ENCODE results near the gene IL3RA.
"Not testable (repeated sequence)": the region's sequence is repeated elsewhere in the genome, so short reads cannot be mapped to it uniquely, and the experiment has no call there.

IL3RA gene

GRCh38 chrX:1297591-1297990 is 39.0 kb upstream of the IL3RA start:
- no CpG with 5 or more reads among the region's 8 CpGs for WGBS (ENCODE audit: insufficient coverage)
- DNase-seq; CTCF ChIA-PET; H3K27ac ChIP-seq (ENCODE audit: insufficient read depth in 1 of 2, low read depth in 1 of 2, low read length in 2 of 2, poor library complexity in 1 of 2, severe bottlenecking in 2 of 2); H3K4me1 ChIP-seq (ENCODE audit: control extremely low read depth in 1 of 4, control insufficient read depth in 4 of 4, insufficient read depth in 4 of 4, low read length in 3 of 4); H3K4me3 ChIP-seq (ENCODE audit: control insufficient read depth in 1 of 7, extremely low read depth in 1 of 7, insufficient read depth in 4 of 7, low read depth in 2 of 7, low read length in 6 of 7); POLR2A ChIA-PET; H3K27me3 ChIP-seq (replicated peaks in 2 of 5; ENCODE audit: control insufficient read depth in 4 of 5, insufficient read depth in 5 of 5, low read length in 4 of 5): not testable (repeated sequence)
- H3K9me3 ChIP-seq (ENCODE audit: control extremely low read depth in 1 of 5, control insufficient read depth in 4 of 5, insufficient read depth in 2 of 5, low read depth in 1 of 5, low read length in 4 of 5), result peaks cover 1 to 15% (median 7%) of the 10 kb centered on the region in 5 experiments
- H3K36me3 ChIP-seq (ENCODE audit: control insufficient read depth in 4 of 4, insufficient read depth in 4 of 4, low read length in 3 of 4), result peaks cover 0 to 38% (median 6%) of the 10 kb centered on the region in 4 experiments

GRCh38 chrX:1300449-1300848 is 36.1 kb upstream of the IL3RA start:
- no peak overlapping the region for H3K4me3 ChIP-seq (ENCODE audit: control insufficient read depth in 1 of 7, extremely low read depth in 1 of 7, insufficient read depth in 4 of 7, low read depth in 2 of 7, low read length in 6 of 7)
- no peaks in the 10 kb centered on the region for H3K4me1 ChIP-seq (ENCODE audit: control extremely low read depth in 1 of 4, control insufficient read depth in 4 of 4, insufficient read depth in 4 of 4, low read length in 3 of 4)
- H3K27me3 ChIP-seq (replicated peaks in 2 of 5; ENCODE audit: control insufficient read depth in 4 of 5, insufficient read depth in 5 of 5, low read length in 4 of 5), result no peaks in the 10 kb centered on the region
- ChIA-PET POLR2A (no interaction called here), CTCF (no interaction called here)
- over 99% methylated on average over 14 of the region's 15 CpGs for WGBS (ENCODE audit: insufficient coverage)
- DNase-seq, result no peak
- no peak overlapping the region for H3K27ac ChIP-seq (ENCODE audit: insufficient read depth in 1 of 2, low read depth in 1 of 2, low read length in 2 of 2, poor library complexity in 1 of 2, severe bottlenecking in 2 of 2)
- H3K9me3 ChIP-seq (ENCODE audit: control extremely low read depth in 1 of 5, control insufficient read depth in 4 of 5, insufficient read depth in 2 of 5, low read depth in 1 of 5, low read length in 4 of 5), result peaks cover 1 to 15% (median 7%) of the 10 kb centered on the region in 5 experiments
- peaks cover 0 to 32% (median 6%) of the 10 kb centered on the region in 4 experiments for H3K36me3 ChIP-seq (ENCODE audit: control insufficient read depth in 4 of 4, insufficient read depth in 4 of 4, low read length in 3 of 4)

GRCh38 chrX:1305411-1305810 is 31.2 kb upstream of the IL3RA start:
- CTCF ChIA-PET, result no interaction called here
- Histone ChIP-seq H3K27me3 (replicated peaks in 2 of 5; ENCODE audit: control insufficient read depth in 4 of 5, insufficient read depth in 5 of 5, low read length in 4 of 5) (no peaks in the 10 kb centered on the region), H3K36me3 (ENCODE audit: control insufficient read depth in 4 of 4, insufficient read depth in 4 of 4, low read length in 3 of 4) (peaks cover 0 to 27% (median 0%) of the 10 kb centered on the region in 4 experiments), H3K4me3 (ENCODE audit: control insufficient read depth in 1 of 7, extremely low read depth in 1 of 7, insufficient read depth in 4 of 7, low read depth in 2 of 7, low read length in 6 of 7) (no peak overlapping the region), H3K4me1 (ENCODE audit: control extremely low read depth in 1 of 4, control insufficient read depth in 4 of 4, insufficient read depth in 4 of 4, low read length in 3 of 4) (no peaks in the 10 kb centered on the region), H3K9me3 (ENCODE audit: control extremely low read depth in 1 of 5, control insufficient read depth in 4 of 5, insufficient read depth in 2 of 5, low read depth in 1 of 5, low read length in 4 of 5) (no peaks in the 10 kb centered on the region), H3K27ac (ENCODE audit: insufficient read depth in 1 of 2, low read depth in 1 of 2, low read length in 2 of 2, poor library complexity in 1 of 2, severe bottlenecking in 2 of 2) (no peak overlapping the region)
- DNase-seq, result no peak
- POLR2A ChIA-PET, result no interaction called here
- WGBS (ENCODE audit: insufficient coverage), result 97% methylated on average over 6 of the region's 14 CpGs

GRCh38 chrX:1306909-1307625 is 29.5 kb upstream of the IL3RA start:
- Histone ChIP-seq H3K9me3 (ENCODE audit: control extremely low read depth in 1 of 5, control insufficient read depth in 4 of 5, insufficient read depth in 2 of 5, low read depth in 1 of 5, low read length in 4 of 5) (no peaks in the 10 kb centered on the region), H3K4me1 (ENCODE audit: control extremely low read depth in 1 of 4, control insufficient read depth in 4 of 4, insufficient read depth in 4 of 4, low read length in 3 of 4) (no peaks in the 10 kb centered on the region), H3K36me3 (ENCODE audit: control insufficient read depth in 4 of 4, insufficient read depth in 4 of 4, low read length in 3 of 4) (peaks cover 0 to 24% (median 0%) of the 10 kb centered on the region in 4 experiments), H3K27me3 (replicated peaks in 2 of 5; ENCODE audit: control insufficient read depth in 4 of 5, insufficient read depth in 5 of 5, low read length in 4 of 5) (no peaks in the 10 kb centered on the region), H3K27ac (ENCODE audit: insufficient read depth in 1 of 2, low read depth in 1 of 2, low read length in 2 of 2, poor library complexity in 1 of 2, severe bottlenecking in 2 of 2) (no peak overlapping the region), H3K4me3 (ENCODE audit: control insufficient read depth in 1 of 7, extremely low read depth in 1 of 7, insufficient read depth in 4 of 7, low read depth in 2 of 7, low read length in 6 of 7) (peak overlapping the region in 1 of 7 experiments; percentile 4)
- ChIA-PET CTCF (no interaction called here), POLR2A (no interaction called here)
- 96% methylated on average over 13 of the region's 15 CpGs for WGBS (ENCODE audit: insufficient coverage)
- DNase-seq, result peak in 2 of 3 donors; percentile 65 to 73

GRCh38 chrX:1307626-1308340 is 28.8 kb upstream of the IL3RA start:
- no peak overlapping the region for H3K4me3 ChIP-seq (ENCODE audit: control insufficient read depth in 1 of 7, extremely low read depth in 1 of 7, insufficient read depth in 4 of 7, low read depth in 2 of 7, low read length in 6 of 7)
- CTCF ChIA-PET, result no interaction called here
- H3K27ac ChIP-seq (ENCODE audit: insufficient read depth in 1 of 2, low read depth in 1 of 2, low read length in 2 of 2, poor library complexity in 1 of 2, severe bottlenecking in 2 of 2), result no peak overlapping the region
- peaks cover 0 to 27% (median 0%) of the 10 kb centered on the region in 4 experiments for H3K36me3 ChIP-seq (ENCODE audit: control insufficient read depth in 4 of 4, insufficient read depth in 4 of 4, low read length in 3 of 4)
- H3K4me1 ChIP-seq (ENCODE audit: control extremely low read depth in 1 of 4, control insufficient read depth in 4 of 4, insufficient read depth in 4 of 4, low read length in 3 of 4), result no peaks in the 10 kb centered on the region
- POLR2A ChIA-PET, result no interaction called here
- 86% methylated on average over 10 of the region's 10 CpGs for WGBS (ENCODE audit: insufficient coverage)
- H3K9me3 ChIP-seq (ENCODE audit: control extremely low read depth in 1 of 5, control insufficient read depth in 4 of 5, insufficient read depth in 2 of 5, low read depth in 1 of 5, low read length in 4 of 5), result no peaks in the 10 kb centered on the region
- peak in 1 of 3 donors; percentile 33 for DNase-seq
- H3K27me3 ChIP-seq (replicated peaks in 2 of 5; ENCODE audit: control insufficient read depth in 4 of 5, insufficient read depth in 5 of 5, low read length in 4 of 5), result no peaks in the 10 kb centered on the region

- Histone ChIP-seq H3K27me3 (replicated peaks in 2 of 5; ENCODE audit: control insufficient read depth in 4 of 5, insufficient read depth in 5 of 5, low read length in 4 of 5) (no peaks in the 10 kb centered on the region), H3K27ac (ENCODE audit: insufficient read depth in 1 of 2, low read depth in 1 of 2, low read length in 2 of 2, poor library complexity in 1 of 2, severe bottlenecking in 2 of 2) (no peak overlapping the region), H3K36me3 (ENCODE audit: control insufficient read depth in 4 of 4, insufficient read depth in 4 of 4, low read length in 3 of 4) (peaks cover 0 to 28% (median 0%) of the 10 kb centered on the region in 4 experiments), H3K4me3 (ENCODE audit: control insufficient read depth in 1 of 7, extremely low read depth in 1 of 7, insufficient read depth in 4 of 7, low read depth in 2 of 7, low read length in 6 of 7) (no peak overlapping the region), H3K9me3 (ENCODE audit: control extremely low read depth in 1 of 5, control insufficient read depth in 4 of 5, insufficient read depth in 2 of 5, low read depth in 1 of 5, low read length in 4 of 5) (no peaks in the 10 kb centered on the region), H3K4me1 (ENCODE audit: control extremely low read depth in 1 of 4, control insufficient read depth in 4 of 4, insufficient read depth in 4 of 4, low read length in 3 of 4) (no peaks in the 10 kb centered on the region)
- ChIA-PET POLR2A (no interaction called here), CTCF (no interaction called here)
- no peak for DNase-seq
- 100% methylated on average over 5 of the region's 8 CpGs for WGBS (ENCODE audit: insufficient coverage)
These were observed 28.1 kb upstream of the IL3RA start for GRCh38 chrX:1308476-1308875.

GRCh38 chrX:1308917-1309316 is 27.7 kb upstream of the IL3RA start:
- H3K36me3 ChIP-seq (ENCODE audit: control insufficient read depth in 4 of 4, insufficient read depth in 4 of 4, low read length in 3 of 4), result peaks cover 0 to 24% (median 0%) of the 10 kb centered on the region in 4 experiments
- H3K4me1 ChIP-seq (ENCODE audit: control extremely low read depth in 1 of 4, control insufficient read depth in 4 of 4, insufficient read depth in 4 of 4, low read length in 3 of 4); CTCF ChIA-PET; POLR2A ChIA-PET; H3K27ac ChIP-seq (ENCODE audit: insufficient read depth in 1 of 2, low read depth in 1 of 2, low read length in 2 of 2, poor library complexity in 1 of 2, severe bottlenecking in 2 of 2); H3K27me3 ChIP-seq (replicated peaks in 2 of 5; ENCODE audit: control insufficient read depth in 4 of 5, insufficient read depth in 5 of 5, low read length in 4 of 5); DNase-seq; H3K9me3 ChIP-seq (ENCODE audit: control extremely low read depth in 1 of 5, control insufficient read depth in 4 of 5, insufficient read depth in 2 of 5, low read depth in 1 of 5, low read length in 4 of 5); H3K4me3 ChIP-seq (ENCODE audit: control insufficient read depth in 1 of 7, extremely low read depth in 1 of 7, insufficient read depth in 4 of 7, low read depth in 2 of 7, low read length in 6 of 7): not testable (repeated sequence)
- 89% methylated on average over 12 of the region's 12 CpGs for WGBS (ENCODE audit: insufficient coverage)

All from common myeloid progenitor, CD34-positive (primary cell).